Liver (tissue), 9 donors: Measurements from ENCODE around the gene NTHL1. TPM values are rescaled to one million over a fixed set of nuclear protein-coding genes. Genes with fewer than 3 reads are reported as not detected.

ENCODE experiments used
- DNase-seq: peaks from one replicate; pipeline ENCODE4 v3.0.0-alpha.2; 2017; ENCODE audit warnings: low spot score
- H3K27ac ChIP-seq, 2 donors: one replicate each; pipeline ENCODE4 v1.7.0; 2013; ENCODE audit warnings: inconsistent platforms in 2 of 2, low read length in 2 of 2, control low read depth in 1 of 2, low read depth in 1 of 2, mild to moderate bottlenecking in 1 of 2
- H3K27me3 ChIP-seq, 4 donors: one replicate each; pipeline versions ENCODE4 v1.6.1 to v1.7.0; 2013; ENCODE audit warnings: low read length in 3 of 4, inconsistent platforms in 1 of 4, mild to moderate bottlenecking in 1 of 4, moderate library complexity in 1 of 4; ENCODE audit not compliant: control insufficient read depth in 4 of 4, insufficient read depth in 4 of 4
- H3K36me3 ChIP-seq, 4 donors: one replicate each; pipeline versions ENCODE4 v1.6.1 to v1.7.0; 2013; ENCODE audit warnings: low read length in 3 of 4, mild to moderate bottlenecking in 3 of 4, low read depth in 1 of 4, moderate library complexity in 1 of 4; ENCODE audit not compliant: control insufficient read depth in 4 of 4, insufficient read depth in 3 of 4
- H3K4me1 ChIP-seq, 4 donors: one replicate each; pipeline versions ENCODE4 v1.6.1 to v1.7.0; 2013; ENCODE audit warnings: low read length in 3 of 4, mild to moderate bottlenecking in 3 of 4, moderate library complexity in 1 of 4; ENCODE audit not compliant: control insufficient read depth in 4 of 4, insufficient read depth in 4 of 4
- H3K4me3 ChIP-seq, 3 donors: one replicate each; pipeline versions ENCODE4 v1.6.1 to v1.7.0; 2013; ENCODE audit warnings: low read length in 3 of 3, control low read depth in 1 of 3, low read depth in 1 of 3, mild to moderate bottlenecking in 1 of 3
- H3K9ac ChIP-seq, 2 donors: one replicate each; pipeline ENCODE4 v1.7.0; 2013; ENCODE audit warnings: low read length in 2 of 2, mild to moderate bottlenecking in 2 of 2, moderate library complexity in 2 of 2, control low read depth in 1 of 2, low read depth in 1 of 2
- H3K9me3 ChIP-seq, 4 donors: one replicate each; pipeline versions ENCODE4 v1.6.1 to v1.7.0; 2013; ENCODE audit warnings: low read length in 3 of 4; ENCODE audit not compliant: control insufficient read depth in 4 of 4
- EGR1 ChIP-seq, 2 donors: IDR thresholded peaks; 2 replicates each; pipeline ENCODE4 v1.6.1; 2016 to 2018; ENCODE audit warnings: antibody characterized with exemption in 2 of 2, low read depth in 2 of 2
- FOXA1 ChIP-seq: IDR thresholded peaks from 2 replicates; pipeline ENCODE4 v1.6.1; 2016; ENCODE audit warnings: antibody characterized with exemption
- FOXA2 ChIP-seq: IDR thresholded peaks from 2 replicates; pipeline ENCODE4 v1.6.1; 2016; ENCODE audit warnings: antibody characterized with exemption
- GABPA ChIP-seq, 2 donors: IDR thresholded peaks in 1 of 2; conservative IDR thresholded peaks in 1 of 2; 2 replicates each; pipeline ENCODE4 v1.6.1; 2016; ENCODE audit warnings: antibody characterized with exemption in 2 of 2, mild to moderate bottlenecking in 1 of 2, moderate library complexity in 1 of 2
- HNF4A ChIP-seq, 2 donors: conservative IDR thresholded peaks; 2 replicates each; pipeline ENCODE4 v1.6.1; 2016; ENCODE audit warnings: antibody characterized with exemption in 2 of 2, mild to moderate bottlenecking in 2 of 2
- HNF4G ChIP-seq: IDR thresholded peaks from 2 replicates; pipeline ENCODE4 v1.6.1; 2016; ENCODE audit warnings: antibody characterized with exemption
- JUND ChIP-seq, 2 donors: IDR thresholded peaks; 2 replicates each; pipeline ENCODE4 v1.6.1; 2016; ENCODE audit warnings: antibody characterized with exemption in 2 of 2
- RAD21 ChIP-seq, 2 donors: IDR thresholded peaks; 2 replicates each; pipeline ENCODE4 v1.6.1; 2016; ENCODE audit warnings: antibody characterized with exemption in 2 of 2, mild to moderate bottlenecking in 2 of 2
- RXRA ChIP-seq, 2 donors: IDR thresholded peaks; 2 replicates each; pipeline ENCODE4 v1.6.1; 2017 to 2018; ENCODE audit warnings: antibody characterized with exemption in 2 of 2, mild to moderate bottlenecking in 1 of 2
- SP1 ChIP-seq: IDR thresholded peaks from 2 replicates; pipeline ENCODE4 v1.6.1; 2018; ENCODE audit warnings: antibody characterized with exemption, mild to moderate bottlenecking
- YY1 ChIP-seq: IDR thresholded peaks from 2 replicates; pipeline ENCODE4 v1.6.1; 2016; ENCODE audit warnings: antibody characterized with exemption, mild to moderate bottlenecking
- WGBS: extraction: QIAGEN DNeasy Blood & Tissue Kit; methylation state at CpG from one replicate; pipeline ENCODE4 v1.1.7; 2013; 5-methylcytosine and 5-hydroxymethylcytosine counted together
- polyA plus RNA-seq, 2 donors: library from polyadenylated mRNA; stranded (reverse) in 1 of 2; unstranded in 1 of 2; fragments of 200-250 nt in 1 of 2; fragments of >200 nt in 1 of 2; fragmentation: Nextera tagmentation in 1 of 2; extraction: Ambion mirVana in 1 of 2; gene quantifications; one replicate each; pipeline versions ENCODE4 v1.2.1 to v1.2.3, GENCODE V29; 2013 to 2015
- total RNA-seq, 2 donors: library from RNA; depleted of rRNA; stranded (reverse); fragments of >200 nt; gene quantifications; one replicate each; pipeline ENCODE4 v1.2.3, GENCODE V29; 2014
- TF ChIP-seq, protein P1 (sequence below): IDR thresholded peaks from 2 replicates; pipeline ENCODE4 v1.6.1; 2016; ENCODE audit warnings: antibody characterized with exemption
- TF ChIP-seq, protein P2 (sequence below): fragments of 150-350 bp; IDR thresholded peaks from 2 replicates; pipeline ENCODE4 v1.5.1; 2017; ENCODE audit warnings: improper control_type of control experiment, low read depth, low read length; ENCODE audit not compliant: missing input control
- TF ChIP-seq, protein P3 (sequence below): IDR thresholded peaks from 2 replicates; pipeline ENCODE4 v1.6.1; 2016; ENCODE audit warnings: antibody characterized with exemption
- TF ChIP-seq, protein P4 (sequence below): IDR thresholded peaks from 2 replicates; pipeline ENCODE4 v1.6.1; 2016; ENCODE audit warnings: antibody characterized with exemption
- donor health status: healthy.
- donor health status: healthy.
- donor health status: healthy.
- donor health status: healthy.
- donor health status: healthy.

The NTHL1 gene
- total and polyA plus RNA-seq, 4 donors, result 10.4 to 166 (median 19.1) TPM

DNA sequence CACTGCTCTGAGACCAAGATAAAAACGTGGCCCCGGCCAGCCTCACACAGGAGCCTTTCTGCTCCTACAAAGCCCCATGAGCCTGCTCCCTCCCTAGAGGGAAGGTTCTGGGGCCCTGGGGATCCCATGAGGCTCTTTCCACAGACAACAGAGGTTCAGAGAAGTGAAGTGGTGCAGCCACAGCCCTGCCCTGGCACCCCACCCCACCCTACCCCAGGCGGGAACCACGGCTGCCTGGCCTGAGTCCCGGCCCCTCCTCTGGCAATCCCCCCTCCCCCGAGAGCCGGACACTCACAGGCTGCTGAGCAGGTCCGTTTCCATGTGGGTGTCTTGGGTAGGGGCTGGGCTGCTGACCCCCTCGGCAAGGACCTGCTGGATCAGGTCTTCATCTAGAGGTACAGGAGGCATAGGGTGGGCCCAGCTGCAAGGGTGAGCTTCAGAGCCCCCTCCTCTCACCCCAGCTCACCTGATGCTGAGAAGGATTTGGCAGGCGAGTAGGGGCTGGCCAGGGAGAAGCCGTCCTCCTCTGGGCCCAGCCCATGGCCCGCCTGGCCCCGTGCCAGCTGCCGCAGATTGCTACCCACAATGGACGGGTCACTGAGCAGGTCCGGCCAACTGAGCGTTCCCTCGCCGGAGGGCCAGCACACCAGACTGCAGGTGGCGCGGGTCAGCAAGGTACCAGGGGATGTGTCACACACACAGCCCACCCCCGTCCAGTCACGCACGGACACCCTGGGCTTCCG, 49.4 kb upstream of the NTHL1 start:
- Histone ChIP-seq H3K27me3 (no peaks in the 10 kb centered on the region), H3K4me1 (peaks cover 0 to 3% (median under 1%) of the 10 kb centered on the region in 4 donors), H3K9ac (no peak overlapping the region), H3K27ac (no peak overlapping the region), H3K36me3 (peaks cover 4 to 42% (median 18%) of the 10 kb centered on the region in 4 donors), H3K9me3 (no peaks in the 10 kb centered on the region), H3K4me3 (no peak overlapping the region)
- 84% methylated on average over 25 of the region's 25 CpGs for WGBS
- TF ChIP-seq, protein P1, sequence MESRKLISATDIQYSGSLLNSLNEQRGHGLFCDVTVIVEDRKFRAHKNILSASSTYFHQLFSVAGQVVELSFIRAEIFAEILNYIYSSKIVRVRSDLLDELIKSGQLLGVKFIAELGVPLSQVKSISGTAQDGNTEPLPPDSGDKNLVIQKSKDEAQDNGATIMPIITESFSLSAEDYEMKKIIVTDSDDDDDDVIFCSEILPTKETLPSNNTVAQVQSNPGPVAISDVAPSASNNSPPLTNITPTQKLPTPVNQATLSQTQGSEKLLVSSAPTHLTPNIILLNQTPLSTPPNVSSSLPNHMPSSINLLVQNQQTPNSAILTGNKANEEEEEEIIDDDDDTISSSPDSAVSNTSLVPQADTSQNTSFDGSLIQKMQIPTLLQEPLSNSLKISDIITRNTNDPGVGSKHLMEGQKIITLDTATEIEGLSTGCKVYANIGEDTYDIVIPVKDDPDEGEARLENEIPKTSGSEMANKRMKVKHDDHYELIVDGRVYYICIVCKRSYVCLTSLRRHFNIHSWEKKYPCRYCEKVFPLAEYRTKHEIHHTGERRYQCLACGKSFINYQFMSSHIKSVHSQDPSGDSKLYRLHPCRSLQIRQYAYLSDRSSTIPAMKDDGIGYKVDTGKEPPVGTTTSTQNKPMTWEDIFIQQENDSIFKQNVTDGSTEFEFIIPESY, result no peak
- TF ChIP-seq RXRA (IDR thresholded peaks at IDR 0.05) (no peak), EGR1 (IDR thresholded peaks at IDR 0.05; ENCODE audit: low read depth in 2 of 2) (no peak), JUND (IDR thresholded peaks at IDR 0.05) (no peak), FOXA1 (no peak)
- TF ChIP-seq, protein P2, sequence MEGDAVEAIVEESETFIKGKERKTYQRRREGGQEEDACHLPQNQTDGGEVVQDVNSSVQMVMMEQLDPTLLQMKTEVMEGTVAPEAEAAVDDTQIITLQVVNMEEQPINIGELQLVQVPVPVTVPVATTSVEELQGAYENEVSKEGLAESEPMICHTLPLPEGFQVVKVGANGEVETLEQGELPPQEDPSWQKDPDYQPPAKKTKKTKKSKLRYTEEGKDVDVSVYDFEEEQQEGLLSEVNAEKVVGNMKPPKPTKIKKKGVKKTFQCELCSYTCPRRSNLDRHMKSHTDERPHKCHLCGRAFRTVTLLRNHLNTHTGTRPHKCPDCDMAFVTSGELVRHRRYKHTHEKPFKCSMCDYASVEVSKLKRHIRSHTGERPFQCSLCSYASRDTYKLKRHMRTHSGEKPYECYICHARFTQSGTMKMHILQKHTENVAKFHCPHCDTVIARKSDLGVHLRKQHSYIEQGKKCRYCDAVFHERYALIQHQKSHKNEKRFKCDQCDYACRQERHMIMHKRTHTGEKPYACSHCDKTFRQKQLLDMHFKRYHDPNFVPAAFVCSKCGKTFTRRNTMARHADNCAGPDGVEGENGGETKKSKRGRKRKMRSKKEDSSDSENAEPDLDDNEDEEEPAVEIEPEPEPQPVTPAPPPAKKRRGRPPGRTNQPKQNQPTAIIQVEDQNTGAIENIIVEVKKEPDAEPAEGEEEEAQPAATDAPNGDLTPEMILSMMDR, result no peak
- TF ChIP-seq, protein P3, sequence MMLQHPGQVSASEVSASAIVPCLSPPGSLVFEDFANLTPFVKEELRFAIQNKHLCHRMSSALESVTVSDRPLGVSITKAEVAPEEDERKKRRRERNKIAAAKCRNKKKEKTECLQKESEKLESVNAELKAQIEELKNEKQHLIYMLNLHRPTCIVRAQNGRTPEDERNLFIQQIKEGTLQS, result no peak
- no peak for DNase-seq

DNA sequence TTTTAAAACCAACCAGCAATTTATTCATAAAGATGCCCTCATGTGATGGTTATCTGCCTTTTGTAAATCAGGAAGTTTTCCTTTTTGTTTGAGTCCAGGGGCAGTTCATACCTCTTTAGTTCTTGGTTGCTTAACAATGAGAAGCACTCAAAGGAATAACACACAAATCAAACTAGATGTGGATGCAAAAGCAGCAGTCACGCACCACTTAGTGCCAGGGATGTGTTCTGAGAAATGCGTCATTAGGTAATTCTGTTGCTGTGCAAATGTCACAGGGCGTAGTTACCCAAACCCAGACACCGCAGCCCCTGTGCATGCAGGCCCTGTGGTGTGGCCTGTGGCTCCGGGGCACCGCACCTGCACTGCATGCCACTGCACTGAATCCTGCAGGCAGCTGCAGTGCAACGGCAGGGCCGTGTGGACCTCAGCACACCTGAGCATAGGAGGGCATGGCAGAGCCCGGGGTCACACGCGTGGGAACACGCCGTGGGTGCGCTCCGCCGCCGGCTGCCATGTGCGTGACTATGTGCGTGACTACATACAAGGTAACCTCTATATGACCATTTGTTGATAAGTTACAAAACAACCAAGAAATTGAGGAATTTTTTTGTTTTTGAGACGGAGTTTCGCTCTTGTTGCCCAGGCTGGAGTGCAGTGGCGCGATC, 48.4 kb upstream of the NTHL1 start:
- 97% methylated on average over 23 of the region's 23 CpGs for WGBS
- no peak overlapping the region for H3K4me3 ChIP-seq
- DNase-seq, result no peak
- H3K4me1 ChIP-seq, result peaks cover 0 to 10% (median 6%) of the 10 kb centered on the region in 4 donors
- TF ChIP-seq JUND (IDR thresholded peaks at IDR 0.05), result no peak
- TF ChIP-seq SP1, result no peak
- peaks cover 4 to 40% (median 17%) of the 10 kb centered on the region in 4 donors for H3K36me3 ChIP-seq
- H3K27ac ChIP-seq, result no peak overlapping the region
- H3K27me3 ChIP-seq, result no peaks in the 10 kb centered on the region
- no peaks in the 10 kb centered on the region for H3K9me3 ChIP-seq
- H3K9ac ChIP-seq, result no peak overlapping the region

DNA sequence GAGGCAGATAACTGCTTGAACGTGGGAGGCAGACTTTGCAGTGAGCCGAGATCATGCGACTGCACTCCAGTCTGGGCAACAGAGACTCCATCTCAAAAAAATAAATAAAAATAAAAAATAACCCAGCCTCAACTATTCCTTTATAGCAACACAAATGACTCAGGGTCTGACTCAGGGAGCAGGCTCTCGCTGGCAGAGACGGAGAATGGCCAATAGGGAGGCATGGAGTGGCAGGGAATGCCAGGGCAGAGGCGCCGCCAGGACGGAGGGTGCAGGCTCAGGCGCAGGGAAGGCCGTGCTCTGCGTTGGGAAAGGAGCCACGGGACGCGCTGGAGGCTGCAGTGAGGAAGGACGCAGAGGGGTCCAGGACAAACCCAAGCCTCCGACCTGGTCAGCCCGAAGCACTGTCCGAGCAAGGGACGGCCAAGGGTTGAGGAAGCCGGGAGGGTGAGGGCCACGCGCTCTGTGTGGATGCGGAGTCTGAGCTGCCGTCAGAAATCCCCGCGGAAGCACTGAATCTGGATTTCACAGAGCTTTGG, 47.8 kb upstream of the NTHL1 start:
- Histone ChIP-seq H3K27me3 (no peaks in the 10 kb centered on the region), H3K4me1 (peaks cover 0 to 16% (median 8%) of the 10 kb centered on the region in 4 donors), H3K9me3 (no peaks in the 10 kb centered on the region), H3K36me3 (peaks cover 4 to 40% (median 17%) of the 10 kb centered on the region in 4 donors), H3K9ac (no peak overlapping the region), H3K27ac (no peak overlapping the region), H3K4me3 (no peak overlapping the region)
- no peak for DNase-seq
- 98% methylated on average over 26 of the region's 26 CpGs for WGBS
- TF ChIP-seq, protein P4, sequence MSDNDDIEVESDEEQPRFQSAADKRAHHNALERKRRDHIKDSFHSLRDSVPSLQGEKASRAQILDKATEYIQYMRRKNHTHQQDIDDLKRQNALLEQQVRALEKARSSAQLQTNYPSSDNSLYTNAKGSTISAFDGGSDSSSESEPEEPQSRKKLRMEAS, result no peak
- TF ChIP-seq, protein P3, result no peak
- TF ChIP-seq SP1, result no peak
- TF ChIP-seq YY1, result no peak
- TF ChIP-seq RXRA (IDR thresholded peaks at IDR 0.05), result no peak
- TF ChIP-seq, protein P2, result no peak
- no peak for TF ChIP-seq GABPA (IDR thresholded peaks at IDR 0.05 in 1 of 2, conservative IDR thresholded peaks at IDR 0.05 in 1 of 2)
- TF ChIP-seq, protein P1, result no peak
- TF ChIP-seq HNF4A (conservative IDR thresholded peaks at IDR 0.05), result no peak
- no peak for TF ChIP-seq FOXA2
- no peak for TF ChIP-seq EGR1 (IDR thresholded peaks at IDR 0.05; ENCODE audit: low read depth in 2 of 2)
- no peak for TF ChIP-seq FOXA1
- TF ChIP-seq RAD21 (IDR thresholded peaks at IDR 0.05), result no peak
- TF ChIP-seq HNF4G, result no peak
